Measurements from ENCODE around the gene ARSI.

Gene ARSI

GRCh38 chr5:150310246-150310645, 7.5 kb upstream of the ARSI start:
- TF ChIP-seq EZH2phosphoT487 (IDR thresholded peaks at IDR 0.05; ENCODE audit: borderline replicate concordance, low read length): no peak
- TF ChIP-seq, protein P1, sequence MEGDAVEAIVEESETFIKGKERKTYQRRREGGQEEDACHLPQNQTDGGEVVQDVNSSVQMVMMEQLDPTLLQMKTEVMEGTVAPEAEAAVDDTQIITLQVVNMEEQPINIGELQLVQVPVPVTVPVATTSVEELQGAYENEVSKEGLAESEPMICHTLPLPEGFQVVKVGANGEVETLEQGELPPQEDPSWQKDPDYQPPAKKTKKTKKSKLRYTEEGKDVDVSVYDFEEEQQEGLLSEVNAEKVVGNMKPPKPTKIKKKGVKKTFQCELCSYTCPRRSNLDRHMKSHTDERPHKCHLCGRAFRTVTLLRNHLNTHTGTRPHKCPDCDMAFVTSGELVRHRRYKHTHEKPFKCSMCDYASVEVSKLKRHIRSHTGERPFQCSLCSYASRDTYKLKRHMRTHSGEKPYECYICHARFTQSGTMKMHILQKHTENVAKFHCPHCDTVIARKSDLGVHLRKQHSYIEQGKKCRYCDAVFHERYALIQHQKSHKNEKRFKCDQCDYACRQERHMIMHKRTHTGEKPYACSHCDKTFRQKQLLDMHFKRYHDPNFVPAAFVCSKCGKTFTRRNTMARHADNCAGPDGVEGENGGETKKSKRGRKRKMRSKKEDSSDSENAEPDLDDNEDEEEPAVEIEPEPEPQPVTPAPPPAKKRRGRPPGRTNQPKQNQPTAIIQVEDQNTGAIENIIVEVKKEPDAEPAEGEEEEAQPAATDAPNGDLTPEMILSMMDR (IDR thresholded peaks at IDR 0.05; ENCODE audit: low read depth, low read length, poor library complexity, severe bottlenecking): no peak

DNA sequence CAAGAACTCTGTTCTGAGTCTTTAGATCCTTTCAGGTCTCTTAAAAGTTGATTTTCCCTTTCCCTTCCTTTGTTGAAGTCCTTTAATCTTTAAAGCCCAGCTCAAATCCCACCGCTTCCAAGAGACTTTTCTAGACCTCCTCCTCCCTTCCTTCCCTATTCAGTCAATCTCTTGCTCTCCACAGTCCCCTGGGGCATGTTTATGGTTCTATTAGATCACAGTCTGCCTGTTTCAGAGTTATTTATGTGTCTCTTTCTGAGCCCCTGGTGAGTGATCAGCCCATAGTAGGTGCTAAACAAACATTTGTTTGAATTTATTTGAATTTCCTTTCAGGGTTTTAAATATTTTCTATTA, 7.2 kb upstream of the ARSI start:
- H3K36me3 ChIP-seq (ENCODE audit: control insufficient read depth, low read length): no peaks in the 10 kb centered on the region
- H3K9me3 ChIP-seq (ENCODE audit: control insufficient read depth, insufficient read depth, low read length): no peaks in the 10 kb centered on the region
- TF ChIP-seq, protein P1 (IDR thresholded peaks at IDR 0.05; ENCODE audit: low read depth, low read length, poor library complexity, severe bottlenecking): no peak
- no peak for TF ChIP-seq EZH2phosphoT487 (IDR thresholded peaks at IDR 0.05; ENCODE audit: borderline replicate concordance, low read length)
- no peaks in the 10 kb centered on the region for H3F3A ChIP-seq (ENCODE audit: control insufficient read depth, insufficient read depth)
- no peaks in the 10 kb centered on the region for H3K79me2 ChIP-seq (ENCODE audit: control insufficient read depth, low read length)
- H3K9me2 ChIP-seq (replicated peaks; ENCODE audit: control insufficient read depth, low read length): no peaks in the 10 kb centered on the region
- no peaks in the 10 kb centered on the region for H4K20me1 ChIP-seq (ENCODE audit: control insufficient read depth, insufficient read depth, low read depth, low read length)
- no peak overlapping the region for H3K27ac ChIP-seq (ENCODE audit: low read depth, low read length)
- no peak overlapping the region for H3K4me2 ChIP-seq (ENCODE audit: low read length)
- H3K27me3 ChIP-seq (ENCODE audit: control insufficient read depth, low read length): peaks cover 28% of the 10 kb centered on the region
- no peak overlapping the region for H3K4me3 ChIP-seq (ENCODE audit: low read length)
- no peaks in the 10 kb centered on the region for H3K4me1 ChIP-seq (ENCODE audit: control insufficient read depth, low read length)

More at GRCh38 chr5:150310246-150310645, 7.5 kb upstream of the ARSI start:
- H3K27me3 ChIP-seq (ENCODE audit: control insufficient read depth, low read length): peaks cover 28% of the 10 kb centered on the region
- no peaks in the 10 kb centered on the region for H3K9me2 ChIP-seq (replicated peaks; ENCODE audit: control insufficient read depth, low read length)
- H3K4me3 ChIP-seq (ENCODE audit: low read length): no peak overlapping the region
- no peaks in the 10 kb centered on the region for H4K20me1 ChIP-seq (ENCODE audit: control insufficient read depth, insufficient read depth, low read depth, low read length)
- H3F3A ChIP-seq (ENCODE audit: control insufficient read depth, insufficient read depth): no peaks in the 10 kb centered on the region
- H3K4me2 ChIP-seq (ENCODE audit: low read length): no peak overlapping the region
- H3K9me3 ChIP-seq (ENCODE audit: control insufficient read depth, insufficient read depth, low read length): no peaks in the 10 kb centered on the region
- no peaks in the 10 kb centered on the region for H3K4me1 ChIP-seq (ENCODE audit: control insufficient read depth, low read length)
- no peaks in the 10 kb centered on the region for H3K79me2 ChIP-seq (ENCODE audit: control insufficient read depth, low read length)
- H3K36me3 ChIP-seq (ENCODE audit: control insufficient read depth, low read length): no peaks in the 10 kb centered on the region
- H3K27ac ChIP-seq (ENCODE audit: low read depth, low read length): no peak overlapping the region

- Histone ChIP-seq H3K4me2 (ENCODE audit: low read length) (no peak overlapping the region), H3K79me2 (ENCODE audit: control insufficient read depth, low read length) (no peaks in the 10 kb centered on the region), H4K20me1 (ENCODE audit: control insufficient read depth, insufficient read depth, low read depth, low read length) (no peaks in the 10 kb centered on the region), H3K27ac (ENCODE audit: low read depth, low read length) (no peak overlapping the region), H3K36me3 (ENCODE audit: control insufficient read depth, low read length) (no peaks in the 10 kb centered on the region), H3K4me3 (ENCODE audit: low read length) (no peak overlapping the region), H3K9me3 (ENCODE audit: control insufficient read depth, insufficient read depth, low read length) (no peaks in the 10 kb centered on the region), H3F3A (ENCODE audit: control insufficient read depth, insufficient read depth) (no peaks in the 10 kb centered on the region), H3K27me3 (ENCODE audit: control insufficient read depth, low read length) (peaks cover 30% of the 10 kb centered on the region), H3K4me1 (ENCODE audit: control insufficient read depth, low read length) (no peaks in the 10 kb centered on the region), H3K9me2 (replicated peaks; ENCODE audit: control insufficient read depth, low read length) (no peaks in the 10 kb centered on the region)
- TF ChIP-seq, protein P1 (IDR thresholded peaks at IDR 0.05; ENCODE audit: low read depth, low read length, poor library complexity, severe bottlenecking): no peak
- no peak for TF ChIP-seq EZH2phosphoT487 (IDR thresholded peaks at IDR 0.05; ENCODE audit: borderline replicate concordance, low read length)
Measured at GRCh38 chr5:150309101-150309885, 6.6 kb upstream of the ARSI start.
